Spleen (tissue), 11 donors: ENCODE data around the gene GATA2. TPM values are rescaled to one million over a fixed set of nuclear protein-coding genes. Genes with fewer than 3 reads are reported as not detected.

Experiments used
- DNase-seq: peaks from one replicate; pipeline ENCODE4 v3.0.0-alpha.2; 2020
- H3K27ac ChIP-seq, 8 donors: fragments of 200-600 bp; sonication (generic) in 7 of 8; 1 replicate in 4 of 8; 2 replicates in 4 of 8; pipeline versions ENCODE4 v1.5.0 to v1.8.0; 2016 to 2021; ENCODE audit warnings: inconsistent platforms in 4 of 8, mild to moderate bottlenecking in 4 of 8, moderate library complexity in 1 of 8
- H3K27me3 ChIP-seq, 7 donors: fragments of 200-600 bp; sonication (generic) in 6 of 7; replicated peaks in 1 of 7; 1 replicate in 4 of 7; 2 replicates in 3 of 7; pipeline versions ENCODE4 v1.5.0 to v1.8.0; 2016 to 2021; ENCODE audit warnings: inconsistent platforms in 3 of 7, mild to moderate bottlenecking in 1 of 7
- H3K36me3 ChIP-seq, 6 donors: fragments of 200-600 bp; sonication (generic) in 5 of 6; 1 replicate in 4 of 6; 2 replicates in 2 of 6; pipeline versions ENCODE4 v1.5.0 to v1.8.0; 2016 to 2021; ENCODE audit warnings: inconsistent platforms in 2 of 6
- H3K4me1 ChIP-seq, 6 donors: fragments of 200-600 bp; sonication (generic) in 5 of 6; 1 replicate in 3 of 6; 2 replicates in 3 of 6; pipeline versions ENCODE4 v1.5.0 to v1.8.0; 2016 to 2021; ENCODE audit warnings: inconsistent platforms in 3 of 6
- H3K4me3 ChIP-seq, 8 donors: fragments of 200-600 bp; sonication (generic) in 7 of 8; 1 replicate in 4 of 8; 2 replicates in 4 of 8; pipeline versions ENCODE4 v1.5.0 to v1.8.0; 2016 to 2021; ENCODE audit warnings: inconsistent platforms in 4 of 8, mild to moderate bottlenecking in 4 of 8, moderate library complexity in 2 of 8
- H3K9me3 ChIP-seq, 8 donors: fragments of 200-600 bp; sonication (generic) in 7 of 8; 1 replicate in 4 of 8; 2 replicates in 4 of 8; pipeline versions ENCODE4 v1.5.0 to v1.8.0; 2016 to 2021; ENCODE audit warnings: inconsistent platforms in 4 of 8
- CTCF ChIP-seq, 11 experiments: fragments of 200-600 bp in 7 of 11; fragments of 450-650 bp in 4 of 11; sonication (generic) in 4 of 11; IDR thresholded peaks in 8 of 11; conservative IDR thresholded peaks in 3 of 11; 1 replicate in 7 of 11; 2 replicates in 4 of 11; pipeline versions ENCODE4 v1.4.0 to v1.8.0; 2016 to 2021; ENCODE audit warnings: antibody characterized with exemption in 11 of 11, inconsistent platforms in 4 of 11, mild to moderate bottlenecking in 1 of 11
- POLR2A ChIP-seq, 3 donors: fragments of 450-650 bp; IDR thresholded peaks; one replicate each; pipeline ENCODE4 v1.5.1; 2017; ENCODE audit warnings: antibody characterized with exemption in 3 of 3, mild to moderate bottlenecking in 1 of 3
- POLR2AphosphoS5 ChIP-seq, 3 donors: sonication (generic); formaldehyde crosslinking; IDR thresholded peaks; one replicate each; pipeline ENCODE4 v1.5.1; 2017; ENCODE audit warnings: antibody characterized with exemption in 3 of 3
- WGBS, 5 donors: extraction: QIAGEN DNeasy Blood & Tissue Kit in 3 of 5; methylation state at CpG; one replicate each; pipeline versions ENCODE4 v1.1.5 to v1.1.7; 2013 to 2018; 5-methylcytosine and 5-hydroxymethylcytosine counted together
- intact Hi-C: fragments of 100-400 bp; cut with DNase I; formaldehyde crosslinking; loops from one replicate; pipeline ENCODE4 v1.15.0; 2023; ENCODE audit warnings: low total_unique reads
- polyA plus RNA-seq, 3 donors: library from polyadenylated mRNA; stranded (reverse); fragments of 200-250 nt; gene quantifications; one replicate each; pipeline ENCODE4 v1.2.1, GENCODE V29; 2013
- total RNA-seq, 7 donors: library from RNA; depleted of rRNA in 3 of 7; stranded (reverse); fragments of >200 nt in 3 of 7; fragmentation: NEBNext Ultra II Directional in 4 of 7; extraction: Animal tissue kit (Norgen Biotek cat#: 25700) in 4 of 7; gene quantifications; one replicate each; pipeline versions ENCODE4 v1.1.0 to v1.2.1, GENCODE V29; 2016 to 2021
- donor health status: healthy with polysubstance abuse.
- donor health status: DM: no; HTN: no; CAD: no; lungs with moderate emphysema.
- donor health status: DM: no; HTN: no; CAD: no.
- donor health status: Bipolar disorder and iron deficiency.
- donor health status: healthy.
- donor health status: DM: no; HTN: no; CAD: no.
- donor health status: DM: yes; HTN: yes; CAD: no.

GATA2 gene
- total and polyA plus RNA-seq, 10 donors, result 2.2 to 28.6 (median 17.0) TPM

- H3K27me3 ChIP-seq, result peaks cover 0 to 27% (median 6%) of the 10 kb centered on the region in 7 donors
- H3K4me1 ChIP-seq, result peaks cover 0 to 13% (median 7%) of the 10 kb centered on the region in 6 donors
- TF ChIP-seq CTCF (IDR thresholded peaks at IDR 0.05 in 8 of 11, conservative IDR thresholded peaks at IDR 0.05 in 3 of 11), result no peak
- TF ChIP-seq POLR2AphosphoS5 (IDR thresholded peaks at IDR 0.05), result no peak
- TF ChIP-seq POLR2A (IDR thresholded peaks at IDR 0.05), result no peak
- WGBS, 5 donors, result 85 to 97% (median 89%) methylated on average over 5 of the region's 5 CpGs
- H3K9me3 ChIP-seq, result no peaks in the 10 kb centered on the region
- no peak overlapping the region for H3K27ac ChIP-seq
- H3K4me3 ChIP-seq, result no peak overlapping the region
- H3K36me3 ChIP-seq, result no peaks in the 10 kb centered on the region
- intact Hi-C loops, result no loop called here
- DNase-seq, result peak; percentile 52
Measured at GRCh38 chr3:128502712-128503111, 9.7 kb upstream of the GATA2 start.

- DNase-seq, result no peak
- H3K36me3 ChIP-seq, result no peaks in the 10 kb centered on the region
- peaks cover 0 to 39% (median 18%) of the 10 kb centered on the region in 7 donors for H3K27me3 ChIP-seq
- peaks cover 6 to 25% (median 16%) of the 10 kb centered on the region in 6 donors for H3K4me1 ChIP-seq
- 65 to 88% (median 84%) methylated on average over 3 of the region's 3 CpGs for WGBS, 5 donors
- intact Hi-C loops, result no loop called here
- H3K9me3 ChIP-seq, result no peaks in the 10 kb centered on the region
- H3K4me3 ChIP-seq, result no peak overlapping the region
- no peak for TF ChIP-seq POLR2A (IDR thresholded peaks at IDR 0.05)
- no peak for TF ChIP-seq POLR2AphosphoS5 (IDR thresholded peaks at IDR 0.05)
- TF ChIP-seq CTCF (IDR thresholded peaks at IDR 0.05 in 8 of 11, conservative IDR thresholded peaks at IDR 0.05 in 3 of 11), result no peak
- no peak overlapping the region for H3K27ac ChIP-seq
Measured at GRCh38 chr3:128501431-128501830, 8.4 kb upstream of the GATA2 start.

GRCh38 chr3:128500556-128500955 lies 7.6 kb upstream of the GATA2 start:
- TF ChIP-seq POLR2A (IDR thresholded peaks at IDR 0.05) (no peak), POLR2AphosphoS5 (IDR thresholded peaks at IDR 0.05) (no peak), CTCF (IDR thresholded peaks at IDR 0.05 in 8 of 11, conservative IDR thresholded peaks at IDR 0.05 in 3 of 11) (no peak)
- no peak for DNase-seq
- Histone ChIP-seq H3K9me3 (no peaks in the 10 kb centered on the region), H3K36me3 (no peaks in the 10 kb centered on the region), H3K27me3 (peaks cover 0 to 47% (median 22%) of the 10 kb centered on the region in 7 donors), H3K4me3 (no peak overlapping the region), H3K27ac (no peak overlapping the region), H3K4me1 (peaks cover 6 to 28% (median 17%) of the 10 kb centered on the region in 6 donors)
- 89 to 97% (median 95%) methylated on average over 4 of the region's 4 CpGs for WGBS, 5 donors
- intact Hi-C loops, result no loop called here

GRCh38 chr3:128499724-128500275 lies 6.8 kb upstream of the GATA2 start:
- 89 to 96% (median 95%) methylated on average over 4 of the region's 4 CpGs for WGBS, 5 donors
- Histone ChIP-seq H3K27ac (no peak overlapping the region), H3K27me3 (peaks cover 0 to 55% (median 22%) of the 10 kb centered on the region in 7 donors), H3K4me3 (no peak overlapping the region), H3K4me1 (peaks cover 6 to 33% (median 17%) of the 10 kb centered on the region in 6 donors), H3K9me3 (no peaks in the 10 kb centered on the region), H3K36me3 (no peaks in the 10 kb centered on the region)
- intact Hi-C loops, result loop anchor here (5.0 kb wide), 1 partner anchor 72 kb away; no protein-coding TSS in a partner anchor
- TF ChIP-seq POLR2AphosphoS5 (IDR thresholded peaks at IDR 0.05) (no peak), CTCF (IDR thresholded peaks at IDR 0.05 in 8 of 11, conservative IDR thresholded peaks at IDR 0.05 in 3 of 11) (no peak), POLR2A (IDR thresholded peaks at IDR 0.05) (no peak)
- peak; percentile 10 for DNase-seq
